ENCODE data around the gene MALL. TPM values are rescaled to one million over a fixed set of nuclear protein-coding genes. Genes with fewer than 3 reads are reported as not detected.

The MALL gene
- total RNA-seq, 2 donors from 2014 or later: 6.6 to 10.4 TPM

- DNase-seq (peak in 2 of 4 donors; percentile 30 to 32), ATAC-seq (peak; percentile 57)
- Histone ChIP-seq H3K27me3 (no peaks in the 10 kb centered on the region), H3K4me3 (no peak overlapping the region), H3K9me3 (peaks cover 0 to 9% (median 0%) of the 10 kb centered on the region in 3 donors), H3K4me1 (peaks cover 39% of the 10 kb centered on the region), H3K36me3 (replicated peaks in 1 of 2; ENCODE audit: insufficient read depth in 1 of 2, low read depth in 2 of 2) (no peaks in the 10 kb centered on the region), H3K27ac (peak overlapping the region; percentile 33 to 82 (median 71))
- intact Hi-C loops (cut with DNase I): no loop called here
- TF ChIP-seq CTCF (IDR thresholded peaks at IDR 0.05) (no peak), POLR2A (IDR thresholded peaks at IDR 0.05) (peak in 1 of 3 donors; percentile 19)
- 25 to 26% methylated on average over 8 of the region's 8 CpGs for WGBS, 2 donors
Measured at GRCh38 chr2:110105608-110106467, 9.8 kb downstream of the MALL start.

GRCh38 chr2:110105183-110105582 lies 10.4 kb downstream of the MALL start:
- TF ChIP-seq CTCF (IDR thresholded peaks at IDR 0.05) (no peak), POLR2A (IDR thresholded peaks at IDR 0.05) (no peak)
- Histone ChIP-seq H3K4me1 (peaks cover 45% of the 10 kb centered on the region), H3K27ac (peak overlapping the region in 3 of 4 donors; percentile 68 to 82 (median 74)), H3K36me3 (replicated peaks in 1 of 2; ENCODE audit: insufficient read depth in 1 of 2, low read depth in 2 of 2) (no peaks in the 10 kb centered on the region), H3K9me3 (peaks cover 0 to 9% (median 0%) of the 10 kb centered on the region in 3 donors), H3K4me3 (no peak overlapping the region), H3K27me3 (no peaks in the 10 kb centered on the region)
- ATAC-seq (no peak), DNase-seq (no peak)
- 66 to 69% methylated on average over 4 of the region's 4 CpGs for WGBS, 2 donors
- intact Hi-C loops (cut with DNase I): no loop called here

GRCh38 chr2:110104025-110104771 lies 11.4 kb downstream of the MALL start:
- Histone ChIP-seq H3K4me1 (peaks cover 50% of the 10 kb centered on the region), H3K27ac (peak overlapping the region in 3 of 4 donors; percentile 74 to 88 (median 82)), H3K4me3 (no peak overlapping the region), H3K36me3 (replicated peaks in 1 of 2; ENCODE audit: insufficient read depth in 1 of 2, low read depth in 2 of 2) (no peaks in the 10 kb centered on the region), H3K9me3 (peaks cover 0 to 9% (median 0%) of the 10 kb centered on the region in 3 donors), H3K27me3 (no peaks in the 10 kb centered on the region)
- no peak for DNase-seq
- WGBS, 2 donors: 80 to 82% methylated on average over 8 to 10 of the region's 10 CpGs
- ATAC-seq: no peak
- intact Hi-C loops (cut with DNase I): no loop called here
- no peak for TF ChIP-seq POLR2A (IDR thresholded peaks at IDR 0.05)
- TF ChIP-seq CTCF (IDR thresholded peaks at IDR 0.05): no peak

GRCh38 chr2:110103061-110103961 lies 12.3 kb downstream of the MALL start:
- intact Hi-C loops (cut with DNase I): no loop called here

More at GRCh38 chr2:110103061-110103961, 12.3 kb downstream of the MALL start:
- 70 to 73% methylated on average over 10 to 18 of the region's 20 CpGs for WGBS, 2 donors
- no peaks in the 10 kb centered on the region for H3K36me3 ChIP-seq (replicated peaks in 1 of 2; ENCODE audit: insufficient read depth in 1 of 2, low read depth in 2 of 2)
- no peak overlapping the region for H3K4me3 ChIP-seq
- peaks cover 56% of the 10 kb centered on the region for H3K4me1 ChIP-seq
- no peak for ATAC-seq
- H3K27ac ChIP-seq: peak overlapping the region in 3 of 4 donors; percentile 80 to 88 (median 82)
- H3K9me3 ChIP-seq: peaks cover 0 to 9% (median 0%) of the 10 kb centered on the region in 3 donors
- no peak for DNase-seq
- H3K27me3 ChIP-seq: no peaks in the 10 kb centered on the region
- TF ChIP-seq CTCF (IDR thresholded peaks at IDR 0.05): no peak
- no peak for TF ChIP-seq POLR2A (IDR thresholded peaks at IDR 0.05)
